A549 (cell line): Measurements from ENCODE around the gene HCRTR1. TPM values are rescaled to one million over a fixed set of nuclear protein-coding genes. Genes with fewer than 3 reads are reported as not detected.

Source experiments
- ATAC-seq, 2 experiments: fragments of 200-7000 bp in 1 of 2; fragments of >200 bp in 1 of 2; cut with Nextera tagmentation in 1 of 2; cut with Tn5 transposase in 1 of 2; 3 replicates each; pipeline versions ENCODE4 v1.8.0 to v1.9.1; 2018 to 2020; ENCODE audit warnings: mild to moderate bottlenecking in 1 of 2, moderate library complexity in 1 of 2
- CTCF ChIA-PET: fragments of 300-600 bp; sonication (Branson Sonifier 250); formaldehyde crosslinking; extraction: SDS; loops from one replicate; lab custom pipeline; 2021; ENCODE audit warnings: antibody characterized with exemption, inconsistent platforms; lab: Yijun Ruan, JAX
- POLR2A ChIA-PET: fragments of 350-600 bp; formaldehyde crosslinking; extraction: SDS; loops from one replicate; lab custom pipeline; 2021; ENCODE audit warnings: antibody characterized with exemption, inconsistent platforms; lab: Yijun Ruan, JAX
- DNase-seq, 2 experiments: peaks; one replicate each; pipeline versions ENCODE4 v3.0.0 to v3.0.0-alpha.2; 2011 to 2016; ENCODE audit warnings: low read depth in 1 of 2, low spot score in 1 of 2
- FAIRE-seq: peaks from 2 replicates; lab custom pipeline; 2011; peaks lifted over from hg19 to GRCh38; lab: Jason Lieb, UNC
- H3K27ac ChIP-seq, 2 experiments: fragments of >200 bp; sonication (Bioruptor Twin); formaldehyde crosslinking; 3 replicates each; pipeline ENCODE4 v1.5.1; 2016 to 2017
- H3K4me1 ChIP-seq: fragments of >200 bp; sonication (Bioruptor Twin); formaldehyde crosslinking; 3 replicates; pipeline ENCODE4 v1.6.1; 2016
- H3K4me2 ChIP-seq: fragments of >200 bp; sonication (Bioruptor Twin); formaldehyde crosslinking; 3 replicates; pipeline ENCODE4 v1.6.1; 2016
- H3K4me3 ChIP-seq: fragments of >200 bp; sonication (Bioruptor Twin); formaldehyde crosslinking; 3 replicates; pipeline ENCODE4 v1.5.1; 2016
- H3K9me3 ChIP-seq: fragments of >200 bp; sonication (Bioruptor Twin); formaldehyde crosslinking; 3 replicates; pipeline ENCODE4 v1.6.1; 2016
- ATOH8 ChIP-seq: fragments of 250-450 bp; sonication (Bioruptor Pico); IDR thresholded peaks from 2 replicates; pipeline ENCODE4 v1.5.0; 2020; ENCODE audit warnings: low read depth, mild to moderate bottlenecking, moderate library complexity
- CBX8 ChIP-seq: fragments of 200-600 bp; sonication (generic); IDR thresholded peaks from 2 replicates; pipeline ENCODE4 v1.6.1; 2016
- CHD2 ChIP-seq: fragments of 150-350 bp; IDR thresholded peaks from 2 replicates; pipeline ENCODE4 v1.6.1; 2014; ENCODE audit warnings: low read length; ENCODE audit not compliant: partially characterized antibody
- CTCF ChIP-seq: fragments of >200 bp; sonication (Bioruptor Twin); formaldehyde crosslinking; IDR thresholded peaks from 3 replicates; pipeline ENCODE4 v1.5.1; 2016
- EP300 ChIP-seq, 2 experiments: fragments of >200 bp; sonication (Bioruptor Twin); formaldehyde crosslinking; IDR thresholded peaks; 2 replicates in 1 of 2; 3 replicates in 1 of 2; pipeline ENCODE4 v1.6.1; 2016 to 2017
- ESRRA ChIP-seq: fragments of 150-350 bp; IDR thresholded peaks from 2 replicates; pipeline ENCODE4 v1.6.1; 2014; ENCODE audit warnings: mild to moderate bottlenecking, low read length, borderline replicate concordance
- FOSB ChIP-seq: fragments of 250-450 bp; sonication (Bioruptor Pico); IDR thresholded peaks from 2 replicates; pipeline ENCODE4 v1.5.0; 2020; ENCODE audit warnings: mild to moderate bottlenecking, moderate library complexity
- FOSL2 ChIP-seq, 2 experiments: fragments of 450-650 bp in 1 of 2; fragments of >200 bp in 1 of 2; sonication (Bioruptor Twin) in 1 of 2; formaldehyde crosslinking; IDR thresholded peaks; 2 replicates each; pipeline versions ENCODE4 v1.5.0 to v1.6.1; 2016 to 2020; ENCODE audit warnings: mild to moderate bottlenecking in 1 of 2, moderate library complexity in 1 of 2
- HES2 ChIP-seq: fragments of >200 bp; sonication (Bioruptor Twin); formaldehyde crosslinking; IDR thresholded peaks from 2 replicates; pipeline ENCODE4 v1.6.1; 2016
- HEYL ChIP-seq: fragments of 250-450 bp; sonication (Bioruptor Pico); IDR thresholded peaks from 2 replicates; pipeline ENCODE4 v1.8.0; 2021; ENCODE audit warnings: mild to moderate bottlenecking, moderate library complexity
- HOXA7 ChIP-seq: fragments of 250-450 bp; sonication (Bioruptor Pico); IDR thresholded peaks from 2 replicates; pipeline ENCODE4 v1.5.0; 2020; ENCODE audit warnings: mild to moderate bottlenecking, moderate library complexity
- HOXB13 ChIP-seq: fragments of 250-450 bp; sonication (Bioruptor Pico); IDR thresholded peaks from 2 replicates; pipeline ENCODE4 v1.5.0; 2020; ENCODE audit warnings: low read depth, mild to moderate bottlenecking, moderate library complexity
- JUNB ChIP-seq: fragments of >200 bp; sonication (Bioruptor Twin); formaldehyde crosslinking; IDR thresholded peaks from 2 replicates; pipeline ENCODE4 v1.6.1; 2016
- KDM5A ChIP-seq: fragments of 200-600 bp; sonication (generic); IDR thresholded peaks from 2 replicates; pipeline ENCODE4 v1.6.1; 2016; ENCODE audit warnings: antibody characterized with exemption, mild to moderate bottlenecking
- MAX ChIP-seq: IDR thresholded peaks from 2 replicates; pipeline ENCODE4 v1.6.1; 2012
- MAZ ChIP-seq: fragments of 150-350 bp; IDR thresholded peaks from 2 replicates; pipeline ENCODE4 v1.6.1; 2014; ENCODE audit warnings: antibody characterized with exemption, low read depth, low read length, borderline replicate concordance
- NFE2L2 ChIP-seq: fragments of 150-350 bp; conservative IDR thresholded peaks from 2 replicates; pipeline ENCODE4 v1.6.1; 2014; ENCODE audit warnings: low read length
- NPAS2 ChIP-seq: fragments of 250-450 bp; sonication (Bioruptor Pico); IDR thresholded peaks from 2 replicates; pipeline ENCODE4 v1.8.0; 2022; ENCODE audit warnings: mild to moderate bottlenecking, moderate library complexity, borderline replicate concordance
- PBX3 ChIP-seq: IDR thresholded peaks from 2 replicates; pipeline ENCODE4 v1.6.1; 2012
- PHF8 ChIP-seq: fragments of 200-600 bp; sonication (generic); IDR thresholded peaks from 2 replicates; pipeline ENCODE4 v1.6.1; 2016; ENCODE audit warnings: low read depth, mild to moderate bottlenecking, antibody characterized with exemption, moderate library complexity, borderline replicate concordance
- POLR2AphosphoS2 ChIP-seq: conservative IDR thresholded peaks from 2 replicates; pipeline ENCODE4 v1.6.1; 2012; ENCODE audit warnings: low read length, improper control_type of control experiment, inconsistent platforms
- RAD21 ChIP-seq, 2 experiments: fragments of >200 bp in 1 of 2; sonication (Bioruptor Twin) in 1 of 2; formaldehyde crosslinking in 1 of 2; IDR thresholded peaks in 1 of 2; conservative IDR thresholded peaks in 1 of 2; 2 replicates in 1 of 2; 3 replicates in 1 of 2; pipeline ENCODE4 v1.6.1; 2012 to 2018; ENCODE audit warnings: inconsistent platforms in 1 of 2
- RFX5 ChIP-seq: fragments of 450-650 bp; IDR thresholded peaks from 2 replicates; pipeline ENCODE4 v1.7.1; 2014; ENCODE audit warnings: antibody characterized with exemption, mild to moderate bottlenecking, moderate library complexity
- RNF2 ChIP-seq: fragments of 200-600 bp; sonication (generic); IDR thresholded peaks from 2 replicates; pipeline ENCODE4 v1.6.1; 2016; ENCODE audit warnings: low read depth, mild to moderate bottlenecking, antibody characterized with exemption, moderate library complexity, borderline replicate concordance
- SMC3 ChIP-seq: fragments of >200 bp; sonication (Bioruptor Twin); formaldehyde crosslinking; IDR thresholded peaks from 3 replicates; pipeline ENCODE4 v1.6.1; 2018; ENCODE audit warnings: inconsistent platforms
- SREBF2 ChIP-seq: fragments of 450-650 bp; IDR thresholded peaks from 2 replicates; pipeline ENCODE4 v1.6.1; 2014; ENCODE audit warnings: mild to moderate bottlenecking, moderate library complexity
- TFCP2L1 ChIP-seq: fragments of 250-450 bp; sonication (Bioruptor Pico); IDR thresholded peaks from 2 replicates; pipeline ENCODE4 v1.5.0; 2021; ENCODE audit warnings: mild to moderate bottlenecking
- ZNF302 ChIP-seq: fragments of 250-450 bp; sonication (Bioruptor Pico); IDR thresholded peaks from 2 replicates; pipeline ENCODE4 v1.9.0; 2021; ENCODE audit warnings: inconsistent platforms, mild to moderate bottlenecking, moderate library complexity
- WGBS: methylation state at CpG from one replicate; pipeline ENCODE4 v1.1.6; 2017; ENCODE audit errors: missing lambda C conversion rate; 5-methylcytosine and 5-hydroxymethylcytosine counted together
- polyA plus RNA-seq, 4 experiments: library from polyadenylated mRNA; depleted of rRNA in 3 of 4; stranded (reverse); fragments of >200 nt; fragmentation: RNase III in 1 of 4; extraction: RNeasy Plus Mini Kit Qiagen cat#74134 plus additional on column Dnase treatment in 1 of 4; gene quantifications; 2 replicates in 3 of 4; 3 replicates in 1 of 4; pipeline ENCODE4 v1.2.3, GENCODE V29; 2011 to 2017

Gene HCRTR1
- polyA plus RNA-seq, 2 of the 4 experiments (the other 2 are of a cell fraction): not detected

GRCh38 chr1:31625561-31626222, 8.2 kb downstream of the HCRTR1 start:
- H3K4me1 ChIP-seq: no peaks in the 10 kb centered on the region
- CTCF ChIA-PET: interaction anchor here (1.3 kb wide), 1 partner anchor 11 kb away, joined by 4 read pairs; no protein-coding TSS in a partner anchor
- FAIRE-seq (no peak), ATAC-seq (no peak; a peak in 1 of 6 replicates)
- H3K27ac ChIP-seq: no peak overlapping the region
- 56% methylated on average over 1 of the region's 4 CpGs for WGBS
- TF ChIP-seq ESRRA: no peak
- no peak for TF ChIP-seq RNF2
- TF ChIP-seq CTCF: no peak
- TF ChIP-seq ATOH8: no peak
- TF ChIP-seq PHF8: no peak
- no peak for TF ChIP-seq CHD2
- no peak for TF ChIP-seq ZNF302 (CRISPR knock-in tag)
- no peak for TF ChIP-seq CBX8
- no peak for TF ChIP-seq NFE2L2
- TF ChIP-seq HOXA7 (CRISPR knock-in tag): no peak
- TF ChIP-seq MAZ: no peak
- no peak for TF ChIP-seq POLR2AphosphoS2
- TF ChIP-seq EP300 (IDR thresholded peaks at IDR 0.05): no peak
- TF ChIP-seq MAX: no peak
- no peak for TF ChIP-seq RFX5
- TF ChIP-seq NPAS2 (CRISPR knock-in tag): no peak
- TF ChIP-seq, all 56 proteins: peak for 0
- no peaks in the 10 kb centered on the region for H3K9me3 ChIP-seq
- POLR2A ChIA-PET: no interaction called here
- H3K4me2 ChIP-seq: no peak overlapping the region
- DNase-seq: no peak
- H3K4me3 ChIP-seq: no peak overlapping the region

GRCh38 chr1:31626223-31627207, 9.0 kb downstream of the HCRTR1 start:
- Histone ChIP-seq H3K27ac (no peak overlapping the region), H3K4me2 (no peak overlapping the region), H3K4me3 (no peak overlapping the region), H3K4me1 (no peaks in the 10 kb centered on the region), H3K9me3 (no peaks in the 10 kb centered on the region)
- CTCF ChIA-PET: interaction anchor here (0.5 to 5.6 kb wide), 4 partner anchors 8 to 461 kb away, joined by 3 to 29 read pairs (median 4); no protein-coding TSS in a partner anchor
- 98% methylated on average over 9 of the region's 23 CpGs for WGBS
- ATAC-seq: no peak
- no peak for DNase-seq
- FAIRE-seq: no peak
- no peak for TF ChIP-seq SMC3
- TF ChIP-seq KDM5A: no peak
- TF ChIP-seq JUNB: no peak
- no peak for TF ChIP-seq CBX8
- no peak for TF ChIP-seq PBX3
- no peak for TF ChIP-seq HOXB13 (CRISPR knock-in tag)
- no peak for TF ChIP-seq RAD21 (conservative IDR thresholded peaks at IDR 0.05 in 1 of 2, IDR thresholded peaks at IDR 0.05 in 1 of 2)
- no peak for TF ChIP-seq SREBF2
- no peak for TF ChIP-seq HEYL (CRISPR knock-in tag)
- TF ChIP-seq FOSB: no peak
- no peak for TF ChIP-seq TFCP2L1 (CRISPR knock-in tag)
- no peak for TF ChIP-seq HES2
- TF ChIP-seq POLR2AphosphoS2: no peak
- TF ChIP-seq ATOH8: no peak
- TF ChIP-seq FOSL2 (IDR thresholded peaks at IDR 0.05): no peak
- no peak for TF ChIP-seq FOSL2 (CRISPR knock-in tag; IDR thresholded peaks at IDR 0.05)
- POLR2A ChIA-PET: no interaction called here
